SK-N-SH treated with all-trans-retinoic acid at 6 μM for 48 hours (cell line): ENCODE data around the gene WDR18.

Experiments used
- ATAC-seq: fragments of 200-7000 bp; cut with Tn5 transposase; 3 replicates; pipeline ENCODE4 v1.9.1; 2020; ENCODE audit warnings: mild to moderate bottlenecking, moderate library complexity
- BACH2 ChIP-seq: fragments of 250-450 bp; sonication (Bioruptor Pico); IDR thresholded peaks from 2 replicates; pipeline ENCODE4 v1.9.0; 2021; ENCODE audit warnings: mild to moderate bottlenecking, borderline replicate concordance
- CSDC2 ChIP-seq: fragments of 250-450 bp; sonication (Bioruptor Pico); IDR thresholded peaks from 2 replicates; pipeline ENCODE4 v1.5.0; 2020; ENCODE audit warnings: mild to moderate bottlenecking, moderate library complexity
- ESRRG ChIP-seq: fragments of 250-450 bp; sonication (Bioruptor Pico); IDR thresholded peaks from 2 replicates; pipeline ENCODE4 v1.6.1; 2021; ENCODE audit warnings: mild to moderate bottlenecking
- GLIS3 ChIP-seq: fragments of 250-450 bp; sonication (Bioruptor Pico); IDR thresholded peaks from 2 replicates; pipeline ENCODE4 v1.5.0; 2020; ENCODE audit warnings: mild to moderate bottlenecking, moderate library complexity
- ISL1 ChIP-seq: fragments of 250-450 bp; sonication (Bioruptor Pico); IDR thresholded peaks from 2 replicates; pipeline ENCODE4 v2.1.2; 2022; ENCODE audit warnings: mild to moderate bottlenecking, moderate library complexity
- OSR1 ChIP-seq: fragments of 250-450 bp; sonication (Bioruptor Pico); IDR thresholded peaks from 2 replicates; pipeline ENCODE4 v1.8.0; 2022; ENCODE audit warnings: moderate library complexity, mild to moderate bottlenecking, inconsistent platforms
- PPARA ChIP-seq: fragments of 250-450 bp; sonication (Bioruptor Pico); IDR thresholded peaks from 2 replicates; pipeline ENCODE4 v1.5.0; 2020; ENCODE audit warnings: mild to moderate bottlenecking, borderline replicate concordance
- RARB ChIP-seq: fragments of 250-450 bp; sonication (Bioruptor Pico); IDR thresholded peaks from 2 replicates; pipeline ENCODE4 v1.8.0; 2021; ENCODE audit warnings: mild to moderate bottlenecking, moderate library complexity
- SNAI2 ChIP-seq: fragments of 250-450 bp; sonication (Bioruptor Pico); IDR thresholded peaks from 2 replicates; pipeline ENCODE4 v1.5.0; 2020; ENCODE audit warnings: mild to moderate bottlenecking, moderate library complexity
- TOX ChIP-seq: fragments of 250-450 bp; sonication (Bioruptor Pico); IDR thresholded peaks from 2 replicates; pipeline ENCODE4 v1.8.0; 2021; ENCODE audit warnings: mild to moderate bottlenecking, moderate library complexity, borderline replicate concordance
- ZC3H10 ChIP-seq: fragments of 250-450 bp; sonication (Bioruptor Pico); IDR thresholded peaks from 2 replicates; pipeline ENCODE4 v1.5.1; 2021; ENCODE audit warnings: mild to moderate bottlenecking, moderate library complexity
- ZFP30 ChIP-seq: fragments of 450-650 bp; formaldehyde crosslinking; IDR thresholded peaks from 2 replicates; pipeline ENCODE4 v1.5.0; 2022; ENCODE audit warnings: mild to moderate bottlenecking, moderate library complexity
- ZNF565 ChIP-seq: fragments of 450-650 bp; formaldehyde crosslinking; conservative IDR thresholded peaks from 2 replicates; pipeline ENCODE4 v1.5.0; 2020; ENCODE audit warnings: low read depth, mild to moderate bottlenecking, moderate library complexity
- ZNF8 ChIP-seq: fragments of 450-650 bp; formaldehyde crosslinking; IDR thresholded peaks from 2 replicates; pipeline ENCODE4 v1.5.0; 2020; ENCODE audit warnings: mild to moderate bottlenecking, moderate library complexity
- TF ChIP-seq, protein P1 (sequence below): fragments of 250-450 bp; sonication (Bioruptor Pico); IDR thresholded peaks from 2 replicates; pipeline ENCODE4 v1.8.0; 2021; ENCODE audit warnings: low read depth, mild to moderate bottlenecking, moderate library complexity, borderline replicate concordance
- TF ChIP-seq, protein P2 (sequence below): fragments of 250-450 bp; sonication (Bioruptor Pico); IDR thresholded peaks from 2 replicates; pipeline ENCODE4 v1.5.0; 2020; ENCODE audit warnings: mild to moderate bottlenecking, moderate library complexity
- TF ChIP-seq, protein P3 (sequence below): fragments of 250-450 bp; sonication (Bioruptor Pico); IDR thresholded peaks from 2 replicates; pipeline ENCODE4 v1.5.1; 2021; ENCODE audit warnings: mild to moderate bottlenecking, moderate library complexity
- TF ChIP-seq, protein P4 (sequence below): fragments of 250-450 bp; sonication (Bioruptor Pico); IDR thresholded peaks from 2 replicates; pipeline ENCODE4 v1.8.0; 2020; ENCODE audit warnings: mild to moderate bottlenecking, moderate library complexity, borderline replicate concordance
- TF ChIP-seq, protein P5 (sequence below): fragments of 250-450 bp; sonication (Bioruptor Pico); IDR thresholded peaks from 2 replicates; pipeline ENCODE4 v1.5.1; 2020; ENCODE audit warnings: low read depth, mild to moderate bottlenecking, moderate library complexity

WDR18 gene

DNA sequence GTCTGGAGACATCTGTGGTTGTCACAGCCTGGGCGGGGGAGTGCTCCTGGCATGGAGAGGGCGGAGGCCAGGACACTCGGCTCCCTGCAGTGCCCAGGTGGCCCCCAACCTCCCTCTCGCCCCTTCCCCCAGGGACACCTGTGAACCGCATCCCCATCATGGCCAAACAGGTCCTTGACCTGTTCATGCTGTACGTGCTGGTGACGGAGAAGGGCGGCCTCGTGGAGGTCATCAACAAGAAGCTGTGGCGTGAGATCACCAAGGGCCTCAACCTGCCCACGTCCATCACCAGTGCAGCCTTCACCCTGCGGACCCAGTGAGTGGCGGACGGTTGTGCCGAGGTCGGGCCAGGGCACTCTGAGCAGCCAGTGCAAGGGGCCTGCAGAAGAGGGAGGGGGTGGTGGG lies 20.0 kb upstream of the WDR18 start (continued):
- TF ChIP-seq, protein P1, sequence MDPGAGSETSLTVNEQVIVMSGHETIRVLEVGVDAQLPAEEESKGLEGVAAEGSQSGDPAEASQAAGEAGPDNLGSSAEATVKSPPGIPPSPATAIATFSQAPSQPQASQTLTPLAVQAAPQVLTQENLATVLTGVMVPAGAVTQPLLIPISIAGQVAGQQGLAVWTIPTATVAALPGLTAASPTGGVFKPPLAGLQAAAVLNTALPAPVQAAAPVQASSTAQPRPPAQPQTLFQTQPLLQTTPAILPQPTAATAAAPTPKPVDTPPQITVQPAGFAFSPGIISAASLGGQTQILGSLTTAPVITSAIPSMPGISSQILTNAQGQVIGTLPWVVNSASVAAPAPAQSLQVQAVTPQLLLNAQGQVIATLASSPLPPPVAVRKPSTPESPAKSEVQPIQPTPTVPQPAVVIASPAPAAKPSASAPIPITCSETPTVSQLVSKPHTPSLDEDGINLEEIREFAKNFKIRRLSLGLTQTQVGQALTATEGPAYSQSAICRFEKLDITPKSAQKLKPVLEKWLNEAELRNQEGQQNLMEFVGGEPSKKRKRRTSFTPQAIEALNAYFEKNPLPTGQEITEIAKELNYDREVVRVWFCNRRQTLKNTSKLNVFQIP (CRISPR knock-in tag): no peak
- TF ChIP-seq RARB: no peak
- TF ChIP-seq, protein P2, sequence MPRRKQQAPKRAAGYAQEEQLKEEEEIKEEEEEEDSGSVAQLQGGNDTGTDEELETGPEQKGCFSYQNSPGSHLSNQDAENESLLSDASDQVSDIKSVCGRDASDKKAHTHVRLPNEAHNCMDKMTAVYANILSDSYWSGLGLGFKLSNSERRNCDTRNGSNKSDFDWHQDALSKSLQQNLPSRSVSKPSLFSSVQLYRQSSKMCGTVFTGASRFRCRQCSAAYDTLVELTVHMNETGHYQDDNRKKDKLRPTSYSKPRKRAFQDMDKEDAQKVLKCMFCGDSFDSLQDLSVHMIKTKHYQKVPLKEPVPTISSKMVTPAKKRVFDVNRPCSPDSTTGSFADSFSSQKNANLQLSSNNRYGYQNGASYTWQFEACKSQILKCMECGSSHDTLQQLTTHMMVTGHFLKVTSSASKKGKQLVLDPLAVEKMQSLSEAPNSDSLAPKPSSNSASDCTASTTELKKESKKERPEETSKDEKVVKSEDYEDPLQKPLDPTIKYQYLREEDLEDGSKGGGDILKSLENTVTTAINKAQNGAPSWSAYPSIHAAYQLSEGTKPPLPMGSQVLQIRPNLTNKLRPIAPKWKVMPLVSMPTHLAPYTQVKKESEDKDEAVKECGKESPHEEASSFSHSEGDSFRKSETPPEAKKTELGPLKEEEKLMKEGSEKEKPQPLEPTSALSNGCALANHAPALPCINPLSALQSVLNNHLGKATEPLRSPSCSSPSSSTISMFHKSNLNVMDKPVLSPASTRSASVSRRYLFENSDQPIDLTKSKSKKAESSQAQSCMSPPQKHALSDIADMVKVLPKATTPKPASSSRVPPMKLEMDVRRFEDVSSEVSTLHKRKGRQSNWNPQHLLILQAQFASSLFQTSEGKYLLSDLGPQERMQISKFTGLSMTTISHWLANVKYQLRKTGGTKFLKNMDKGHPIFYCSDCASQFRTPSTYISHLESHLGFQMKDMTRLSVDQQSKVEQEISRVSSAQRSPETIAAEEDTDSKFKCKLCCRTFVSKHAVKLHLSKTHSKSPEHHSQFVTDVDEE (CRISPR knock-in tag): no peak
- no peak for TF ChIP-seq OSR1 (CRISPR knock-in tag)
- TF ChIP-seq, all 23 proteins: peak for 0

DNA sequence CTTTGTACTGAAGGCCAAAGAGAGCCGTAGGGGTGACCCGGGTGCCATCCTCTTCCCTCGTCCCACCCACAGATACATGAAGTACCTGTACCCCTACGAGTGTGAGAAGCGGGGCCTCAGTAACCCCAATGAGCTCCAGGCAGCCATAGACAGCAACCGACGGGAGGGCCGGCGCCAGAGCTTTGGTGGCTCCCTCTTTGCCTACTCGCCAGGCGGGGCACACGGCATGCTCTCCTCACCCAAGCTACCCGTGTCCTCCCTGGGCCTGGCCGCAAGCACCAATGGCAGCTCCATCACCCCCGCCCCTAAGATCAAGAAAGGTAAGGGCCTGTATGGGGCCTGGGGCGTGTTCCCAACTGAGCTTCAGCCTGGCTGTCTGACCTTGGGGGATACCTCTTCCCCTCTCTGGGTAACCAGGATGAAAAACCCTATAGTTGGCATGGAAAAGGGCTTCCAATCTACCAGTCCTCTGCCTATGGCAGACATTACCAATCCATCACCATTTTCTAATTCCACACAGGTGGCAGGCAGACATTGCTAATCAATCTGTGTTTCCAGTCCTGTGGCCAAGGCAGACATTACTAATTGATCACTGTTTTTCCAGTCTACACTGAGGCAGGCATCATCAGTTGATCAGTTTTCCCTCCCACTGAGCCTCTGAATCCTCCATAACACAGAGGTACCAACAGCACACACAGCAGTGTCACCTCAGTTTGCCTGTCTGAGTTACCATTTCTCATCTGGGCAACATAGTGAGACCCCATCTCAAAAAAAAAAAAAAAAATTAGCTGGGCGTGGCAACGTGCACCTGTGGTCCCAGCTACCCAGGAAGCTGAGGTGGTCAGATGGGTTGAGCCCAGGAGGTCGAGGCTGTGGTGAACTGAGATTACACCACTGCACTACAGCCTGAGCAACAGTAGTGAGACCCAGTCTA lies 19.1 kb upstream of the WDR18 start:
- TF ChIP-seq SNAI2 (CRISPR knock-in tag) (no peak), ISL1 (CRISPR knock-in tag) (no peak), BACH2 (CRISPR knock-in tag) (no peak), GLIS3 (CRISPR knock-in tag) (no peak), ESRRG (no peak), ZC3H10 (CRISPR knock-in tag) (no peak), TOX (no peak)
- TF ChIP-seq, protein P3, sequence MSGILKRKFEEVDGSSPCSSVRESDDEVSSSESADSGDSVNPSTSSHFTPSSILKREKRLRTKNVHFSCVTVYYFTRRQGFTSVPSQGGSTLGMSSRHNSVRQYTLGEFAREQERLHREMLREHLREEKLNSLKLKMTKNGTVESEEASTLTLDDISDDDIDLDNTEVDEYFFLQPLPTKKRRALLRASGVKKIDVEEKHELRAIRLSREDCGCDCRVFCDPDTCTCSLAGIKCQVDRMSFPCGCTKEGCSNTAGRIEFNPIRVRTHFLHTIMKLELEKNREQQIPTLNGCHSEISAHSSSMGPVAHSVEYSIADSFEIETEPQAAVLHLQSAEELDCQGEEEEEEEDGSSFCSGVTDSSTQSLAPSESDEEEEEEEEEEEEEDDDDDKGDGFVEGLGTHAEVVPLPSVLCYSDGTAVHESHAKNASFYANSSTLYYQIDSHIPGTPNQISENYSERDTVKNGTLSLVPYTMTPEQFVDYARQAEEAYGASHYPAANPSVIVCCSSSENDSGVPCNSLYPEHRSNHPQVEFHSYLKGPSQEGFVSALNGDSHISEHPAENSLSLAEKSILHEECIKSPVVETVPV (CRISPR knock-in tag): no peak
- TF ChIP-seq, protein P2 (CRISPR knock-in tag): no peak
- TF ChIP-seq, protein P4, sequence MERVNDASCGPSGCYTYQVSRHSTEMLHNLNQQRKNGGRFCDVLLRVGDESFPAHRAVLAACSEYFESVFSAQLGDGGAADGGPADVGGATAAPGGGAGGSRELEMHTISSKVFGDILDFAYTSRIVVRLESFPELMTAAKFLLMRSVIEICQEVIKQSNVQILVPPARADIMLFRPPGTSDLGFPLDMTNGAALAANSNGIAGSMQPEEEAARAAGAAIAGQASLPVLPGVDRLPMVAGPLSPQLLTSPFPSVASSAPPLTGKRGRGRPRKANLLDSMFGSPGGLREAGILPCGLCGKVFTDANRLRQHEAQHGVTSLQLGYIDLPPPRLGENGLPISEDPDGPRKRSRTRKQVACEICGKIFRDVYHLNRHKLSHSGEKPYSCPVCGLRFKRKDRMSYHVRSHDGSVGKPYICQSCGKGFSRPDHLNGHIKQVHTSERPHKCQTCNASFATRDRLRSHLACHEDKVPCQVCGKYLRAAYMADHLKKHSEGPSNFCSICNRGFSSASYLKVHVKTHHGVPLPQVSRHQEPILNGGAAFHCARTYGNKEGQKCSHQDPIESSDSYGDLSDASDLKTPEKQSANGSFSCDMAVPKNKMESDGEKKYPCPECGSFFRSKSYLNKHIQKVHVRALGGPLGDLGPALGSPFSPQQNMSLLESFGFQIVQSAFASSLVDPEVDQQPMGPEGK: no peak
- TF ChIP-seq, all 23 proteins: peak for 0
- no peak for ATAC-seq

DNA sequence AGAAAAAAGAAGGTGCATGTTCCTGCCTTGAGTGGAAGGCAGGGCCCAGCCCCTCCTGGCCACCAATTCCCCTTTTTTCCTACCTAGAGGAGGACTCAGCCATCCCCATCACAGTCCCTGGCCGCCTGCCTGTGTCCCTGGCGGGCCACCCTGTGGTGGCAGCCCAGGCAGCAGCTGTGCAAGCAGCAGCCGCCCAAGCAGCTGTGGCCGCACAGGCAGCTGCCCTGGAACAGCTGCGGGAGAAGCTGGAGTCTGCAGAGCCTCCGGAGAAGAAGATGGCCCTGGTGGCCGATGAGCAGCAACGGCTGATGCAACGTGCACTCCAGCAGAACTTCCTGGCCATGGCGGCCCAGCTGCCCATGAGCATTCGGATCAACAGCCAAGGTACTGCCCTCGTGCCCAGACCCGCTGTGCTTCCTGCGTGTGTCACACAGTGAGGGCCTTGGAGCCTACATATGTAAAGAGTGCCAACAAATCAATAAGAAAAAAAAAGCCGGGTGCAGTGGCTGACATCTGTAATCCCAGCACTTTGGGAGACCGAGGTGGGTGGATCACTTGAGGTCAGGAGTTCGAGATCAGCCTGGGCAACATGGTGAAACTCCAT lies 17.6 kb upstream of the WDR18 start:
- TF ChIP-seq OSR1 (CRISPR knock-in tag) (no peak), CSDC2 (CRISPR knock-in tag) (no peak), ZNF8 (CRISPR knock-in tag) (no peak), SNAI2 (CRISPR knock-in tag) (no peak), RARB (no peak), ZNF565 (CRISPR knock-in tag) (no peak), BACH2 (CRISPR knock-in tag) (no peak), ESRRG (no peak), ZFP30 (CRISPR knock-in tag) (no peak), ISL1 (CRISPR knock-in tag) (no peak), PPARA (CRISPR knock-in tag) (no peak), TOX (no peak)
- TF ChIP-seq, protein P3 (CRISPR knock-in tag): no peak
- TF ChIP-seq, protein P5, sequence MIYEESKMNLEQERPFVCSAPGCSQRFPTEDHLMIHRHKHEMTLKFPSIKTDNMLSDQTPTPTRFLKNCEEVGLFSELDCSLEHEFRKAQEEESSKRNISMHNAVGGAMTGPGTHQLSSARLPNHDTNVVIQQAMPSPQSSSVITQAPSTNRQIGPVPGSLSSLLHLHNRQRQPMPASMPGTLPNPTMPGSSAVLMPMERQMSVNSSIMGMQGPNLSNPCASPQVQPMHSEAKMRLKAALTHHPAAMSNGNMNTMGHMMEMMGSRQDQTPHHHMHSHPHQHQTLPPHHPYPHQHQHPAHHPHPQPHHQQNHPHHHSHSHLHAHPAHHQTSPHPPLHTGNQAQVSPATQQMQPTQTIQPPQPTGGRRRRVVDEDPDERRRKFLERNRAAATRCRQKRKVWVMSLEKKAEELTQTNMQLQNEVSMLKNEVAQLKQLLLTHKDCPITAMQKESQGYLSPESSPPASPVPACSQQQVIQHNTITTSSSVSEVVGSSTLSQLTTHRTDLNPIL: no peak
- TF ChIP-seq, all 23 proteins: peak for 0
- no peak for ATAC-seq
